SK-N-SH (cell line): ENCODE measurements around the gene TGM2. TPM values are rescaled to one million over a fixed set of nuclear protein-coding genes. Genes with fewer than 3 reads are reported as not detected.

Experiments used
- CHD2 ChIP-seq: fragments of 150-350 bp; IDR thresholded peaks from 2 replicates; pipeline ENCODE4 v1.6.1; 2018; ENCODE audit warnings: low read length; ENCODE audit not compliant: partially characterized antibody
- ELF1 ChIP-seq: IDR thresholded peaks from 2 replicates; pipeline ENCODE4 v1.4.0; 2012
- EP300 ChIP-seq, 2 experiments: IDR thresholded peaks; 2 replicates each; pipeline versions ENCODE4 v1.4.0 to v1.6.1; 2012; ENCODE audit warnings: borderline replicate concordance in 1 of 2, low read depth in 1 of 2, low read length in 1 of 2
- FOSL2 ChIP-seq: IDR thresholded peaks from 2 replicates; pipeline ENCODE4 v1.4.0; 2012; ENCODE audit warnings: low read depth, mild to moderate bottlenecking, moderate library complexity, borderline replicate concordance
- FOXJ3 ChIP-seq: sonication (generic); formaldehyde crosslinking; IDR thresholded peaks from 2 replicates; pipeline ENCODE4 v1.5.1; 2020; ENCODE audit warnings: mild to moderate bottlenecking, missing genetic modification reagents
- FOXM1 ChIP-seq: IDR thresholded peaks from 2 replicates; pipeline ENCODE4 v1.4.0; 2012; ENCODE audit warnings: low read depth, mild to moderate bottlenecking
- GABPA ChIP-seq: IDR thresholded peaks from 2 replicates; pipeline ENCODE4 v1.4.0; 2012; ENCODE audit warnings: low read depth, mild to moderate bottlenecking
- GATA2 ChIP-seq: sonication (generic); formaldehyde crosslinking; IDR thresholded peaks from 2 replicates; pipeline ENCODE4 v1.5.0; 2020; ENCODE audit warnings: mild to moderate bottlenecking, missing genetic modification reagents
- IRF3 ChIP-seq: fragments of 150-350 bp; IDR thresholded peaks from 2 replicates; pipeline ENCODE4 v1.6.1; 2016; ENCODE audit warnings: mild to moderate bottlenecking, low read depth, low read length
- MAX ChIP-seq: IDR thresholded peaks from 2 replicates; pipeline ENCODE4 v1.4.0; 2012; ENCODE audit warnings: low read depth
- MEF2A ChIP-seq: IDR thresholded peaks from 2 replicates; pipeline ENCODE4 v1.4.0; 2012; ENCODE audit warnings: low read depth, borderline replicate concordance
- NFIC ChIP-seq: IDR thresholded peaks from 2 replicates; pipeline ENCODE4 v1.4.0; 2012; ENCODE audit warnings: borderline replicate concordance
- NRF1 ChIP-seq: IDR thresholded peaks from 2 replicates; pipeline ENCODE4 v1.6.1; 2012; ENCODE audit warnings: low read depth, mild to moderate bottlenecking, low read length
- PBX3 ChIP-seq: IDR thresholded peaks from 2 replicates; pipeline ENCODE4; 2012
- POLR2AphosphoS5 ChIP-seq: IDR thresholded peaks from 2 replicates; pipeline ENCODE4 v1.6.1; 2012; ENCODE audit warnings: low read depth, low read length
- RCOR1 ChIP-seq: fragments of 150-350 bp; IDR thresholded peaks from 2 replicates; pipeline ENCODE4 v1.6.1; 2017; ENCODE audit warnings: antibody characterized with exemption, low read length
- RFX5 ChIP-seq: IDR thresholded peaks from 2 replicates; pipeline ENCODE4 v1.6.1; 2012; ENCODE audit warnings: mild to moderate bottlenecking, improper control_type of control experiment, low read length
- RXRA ChIP-seq: IDR thresholded peaks from 2 replicates; pipeline ENCODE4 v1.4.0; 2012; ENCODE audit warnings: low read depth, mild to moderate bottlenecking, borderline replicate concordance
- SIN3A ChIP-seq: IDR thresholded peaks from 2 replicates; pipeline ENCODE4 v1.6.1; 2012; ENCODE audit warnings: low read depth, mild to moderate bottlenecking, low read length, moderate library complexity, borderline replicate concordance
- SMC3 ChIP-seq: IDR thresholded peaks from 2 replicates; pipeline ENCODE4 v1.6.1; 2012; ENCODE audit warnings: low read depth, low read length, improper control_type of control experiment
- TCF12 ChIP-seq: IDR thresholded peaks from 2 replicates; pipeline ENCODE4 v1.4.0; 2012
- TEAD4 ChIP-seq: IDR thresholded peaks from 2 replicates; pipeline ENCODE4 v1.4.0; 2012; ENCODE audit warnings: mild to moderate bottlenecking, borderline replicate concordance; ENCODE audit not compliant: insufficient read depth
- USF2 ChIP-seq: fragments of 150-350 bp; IDR thresholded peaks from 2 replicates; pipeline ENCODE4 v1.6.1; 2017; ENCODE audit warnings: antibody characterized with exemption, low read length, low read depth, borderline replicate concordance
- YY1 ChIP-seq: IDR thresholded peaks from 2 replicates; pipeline ENCODE4 v1.4.0; 2012; ENCODE audit warnings: low read depth, mild to moderate bottlenecking
- ZBTB33 ChIP-seq: IDR thresholded peaks from 2 replicates; pipeline ENCODE4 v1.4.0; 2012; ENCODE audit warnings: low read depth, borderline replicate concordance
- polyA plus RNA-seq, 3 experiments: library from polyadenylated mRNA; depleted of rRNA; stranded (reverse); fragments of >200 nt; gene quantifications; 2 replicates each; pipeline ENCODE4 v1.2.3, GENCODE V29; 2012

The TGM2 gene
- polyA plus RNA-seq, 1 of the 3 experiments (the other 2 are of a cell fraction): 676 TPM

GRCh38 chr20:38117635-38118034 lies 47.4 kb downstream of the TGM2 start (continued):
- TF ChIP-seq PBX3 (peak; percentile 95), MEF2A (peak; percentile 39; the same call in 1 of the 2 replicates), TCF12 (peak; percentile 99), NFIC (peak; percentile 86), RCOR1 (no peak), IRF3 (no peak), POLR2AphosphoS5 (peak; percentile 77; the same call in 1 of the 2 replicates), FOXJ3 (CRISPR knock-in tag) (no peak), TEAD4 (peak; percentile 96), GABPA (no peak), USF2 (no peak), FOXM1 (peak; percentile 85), SIN3A (peak; percentile 75; the same call in 1 of the 2 replicates), EP300 (IDR thresholded peaks at IDR 0.05; ENCODE audit: borderline replicate concordance in 1 of 2, low read depth in 1 of 2, low read length in 1 of 2) (peak; percentile 77 to 98), RFX5 (no peak), MAX (peak; percentile 80; the same call in 1 of the 2 replicates), RXRA (peak; percentile 86; the same call in 1 of the 2 replicates), YY1 (no peak), FOSL2 (peak; percentile 93), NRF1 (no peak), SMC3 (no peak), ELF1 (no peak), GATA2 (no peak), ZBTB33 (no peak), CHD2 (no peak)
